Psoas muscle (tissue), 8 donors: Measurements from ENCODE around the gene MIGA1. TPM values are rescaled to one million over a fixed set of nuclear protein-coding genes. Genes with fewer than 3 reads are reported as not detected.

Experiments
- ATAC-seq, 4 donors: fragments of 200-7000 bp; cut with Tn5 transposase; one replicate each; pipeline ENCODE4 v1.9.1; 2020; ENCODE audit warnings: moderate library complexity in 3 of 4, mild to moderate bottlenecking in 2 of 4
- DNase-seq, 2 donors: peaks; one replicate each; pipeline ENCODE4 v3.0.0-alpha.2; 2020
- H3K27ac ChIP-seq: fragments of 200-600 bp; one replicate; pipeline ENCODE4 v1.8.0; 2022
- H3K27me3 ChIP-seq, 3 donors: fragments of 200-600 bp in 1 of 3; one replicate each; pipeline versions ENCODE4 v1.6.1 to v1.8.0; 2013 to 2022; ENCODE audit warnings: low read length in 2 of 3, mild to moderate bottlenecking in 2 of 3, moderate library complexity in 1 of 3; ENCODE audit not compliant: insufficient read depth in 3 of 3
- H3K36me3 ChIP-seq, 2 donors: fragments of 200-600 bp in 1 of 2; one replicate each; pipeline versions ENCODE4 v1.6.1 to v1.8.0; 2013 to 2022; ENCODE audit warnings: low read depth in 1 of 2, mild to moderate bottlenecking in 1 of 2, moderate library complexity in 1 of 2; ENCODE audit not compliant: insufficient read depth in 1 of 2
- H3K4me1 ChIP-seq: fragments of 200-600 bp; one replicate; pipeline ENCODE4 v1.8.0; 2022
- H3K4me3 ChIP-seq: fragments of 200-600 bp; one replicate; pipeline ENCODE4 v1.8.0; 2022; ENCODE audit warnings: mild to moderate bottlenecking
- H3K9me3 ChIP-seq: fragments of 200-600 bp; one replicate; pipeline ENCODE4 v1.8.0; 2022
- WGBS, 3 donors: extraction: QIAGEN DNeasy Blood & Tissue Kit; methylation state at CpG; one replicate each; pipeline versions ENCODE4 v1.1.6 to v1.1.7; 2013; 5-methylcytosine and 5-hydroxymethylcytosine counted together
- intact Hi-C, 2 donors: fragments of 100-400 bp; cut with DNase I; formaldehyde crosslinking; loops; one replicate each; pipeline versions ENCODE4 v1.11.0 to v1.14.2; 2022
- polyA plus RNA-seq, 3 donors: library from polyadenylated mRNA; stranded (reverse); fragments of 200-250 nt; gene quantifications; one replicate each; pipeline ENCODE4 v1.2.3, GENCODE V29; 2013
- total RNA-seq, 4 donors: library from RNA; stranded (reverse); fragmentation: NEBNext Ultra II Directional in 2 of 4; extraction: Animal tissue kit (Norgen Biotek cat#: 25700) in 2 of 4; gene quantifications; one replicate each; pipeline versions ENCODE4 v1.2.1 to v1.2.4, GENCODE V29; 2021 to 2023
- TF ChIP-seq, protein P1 (sequence below): fragments of 200-600 bp; IDR thresholded peaks from one replicate; pipeline ENCODE4 v1.8.0; 2022; ENCODE audit warnings: antibody characterized with exemption
- donor health status: healthy with polysubstance abuse.
- donor health status: DM: no; HTN: no; CAD: no; lungs with moderate emphysema.
- donor health status: Bipolar disorder and iron deficiency.
- donor health status: healthy.
- donor health status: DM: yes; HTN: yes; CAD: no.
- donor health status: DM: no; HTN: no; CAD: no.
- donor health status: DM: no; HTN: no; CAD: no.
- donor health status: DM: yes; HTN: yes; CAD: no.

Gene MIGA1
- total and polyA plus RNA-seq, 7 donors = 5.0 to 19.3 (median 11.9) TPM

GRCh38 chr1:77757603-77758002 lies 21.8 kb upstream of the MIGA1 start:
- DNase-seq (no peak), ATAC-seq (no peak)
- Histone ChIP-seq H3K27me3 (no peaks in the 10 kb centered on the region), H3K9me3 (no peaks in the 10 kb centered on the region), H3K36me3 (no peaks in the 10 kb centered on the region), H3K4me1 (peaks cover 38% of the 10 kb centered on the region), H3K27ac (no peak overlapping the region), H3K4me3 (peak overlapping the region; percentile 80)
- TF ChIP-seq, protein P1, sequence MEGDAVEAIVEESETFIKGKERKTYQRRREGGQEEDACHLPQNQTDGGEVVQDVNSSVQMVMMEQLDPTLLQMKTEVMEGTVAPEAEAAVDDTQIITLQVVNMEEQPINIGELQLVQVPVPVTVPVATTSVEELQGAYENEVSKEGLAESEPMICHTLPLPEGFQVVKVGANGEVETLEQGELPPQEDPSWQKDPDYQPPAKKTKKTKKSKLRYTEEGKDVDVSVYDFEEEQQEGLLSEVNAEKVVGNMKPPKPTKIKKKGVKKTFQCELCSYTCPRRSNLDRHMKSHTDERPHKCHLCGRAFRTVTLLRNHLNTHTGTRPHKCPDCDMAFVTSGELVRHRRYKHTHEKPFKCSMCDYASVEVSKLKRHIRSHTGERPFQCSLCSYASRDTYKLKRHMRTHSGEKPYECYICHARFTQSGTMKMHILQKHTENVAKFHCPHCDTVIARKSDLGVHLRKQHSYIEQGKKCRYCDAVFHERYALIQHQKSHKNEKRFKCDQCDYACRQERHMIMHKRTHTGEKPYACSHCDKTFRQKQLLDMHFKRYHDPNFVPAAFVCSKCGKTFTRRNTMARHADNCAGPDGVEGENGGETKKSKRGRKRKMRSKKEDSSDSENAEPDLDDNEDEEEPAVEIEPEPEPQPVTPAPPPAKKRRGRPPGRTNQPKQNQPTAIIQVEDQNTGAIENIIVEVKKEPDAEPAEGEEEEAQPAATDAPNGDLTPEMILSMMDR = no peak
- intact Hi-C loops = loop anchor here in 1 of 2 donors (2.0 kb wide), 1 partner anchor 21 kb away; the partner anchor contains the start of gene MIGA1
- WGBS, 3 donors = 25 to 44% (median 37%) methylated on average over 2 of the region's 2 CpGs

GRCh38 chr1:77759071-77760028 lies 20.1 kb upstream of the MIGA1 start, which contains the start of gene USP33:
Gene USP33 (minus strand): TSS chr1:77759852. CDS start chr1:77741697, 18,155 bp downstream.
- H3K27ac ChIP-seq = peak within 1 kb of the TSS; percentile 87
- intact Hi-C loops = loop anchor here in 1 of 2 donors (2.0 kb wide), 1 partner anchor 19 kb away; the partner anchor contains the start of gene MIGA1
- TF ChIP-seq, protein P1 = no peak
- ATAC-seq (peak; percentile 98 to 99 (median 98)), DNase-seq (peak; percentile 89 to 93)
- peak within 1 kb of the TSS; percentile 80 for H3K4me3 ChIP-seq
- peaks cover 31% of the 10 kb centered on the region for H3K4me1 ChIP-seq
- 0 to 1% (median 1%) methylated on average over 62 to 79 of the region's 79 CpGs for WGBS, 3 donors
- H3K36me3 ChIP-seq = no peaks in the 10 kb centered on the region
- H3K27me3 ChIP-seq = no peaks in the 10 kb centered on the region
- no peaks in the 10 kb centered on the region for H3K9me3 ChIP-seq

DNA sequence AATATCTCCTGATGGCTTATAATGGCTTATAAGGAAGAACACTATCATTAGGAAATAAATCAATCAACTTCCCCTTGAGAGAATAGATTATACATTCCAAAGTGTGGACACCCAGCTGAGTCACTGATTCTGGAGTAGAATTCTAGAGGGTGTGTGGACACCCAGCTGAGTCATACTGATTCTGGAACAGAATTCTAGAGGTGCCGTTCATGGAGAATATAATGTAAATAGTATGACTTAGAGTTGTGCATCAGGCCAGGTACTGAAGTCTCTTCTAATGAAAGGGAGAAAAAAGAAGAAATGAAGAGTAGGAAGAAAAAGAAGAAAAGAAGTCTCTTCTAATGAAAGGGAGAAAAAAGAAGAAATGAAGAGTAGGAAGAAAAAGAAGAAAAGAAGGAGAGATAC lies 17.4 kb upstream of the MIGA1 start:
- intact Hi-C loops = no loop called here
- WGBS, 3 donors = 63 to 89% (median 67%) methylated on average over 1 of the region's 1 CpG
- no peak for ATAC-seq

GRCh38 chr1:77768006-77768405 lies 11.4 kb upstream of the MIGA1 start:
- Histone ChIP-seq H3K9me3 (no peaks in the 10 kb centered on the region), H3K36me3 (no peaks in the 10 kb centered on the region), H3K27ac (no peak overlapping the region), H3K4me3 (no peak overlapping the region), H3K4me1 (no peaks in the 10 kb centered on the region), H3K27me3 (no peaks in the 10 kb centered on the region)
- 72 to 95% (median 94%) methylated on average over 4 of the region's 4 CpGs for WGBS, 3 donors
- TF ChIP-seq, protein P1 = no peak
- ATAC-seq (no peak), DNase-seq (no peak)
- intact Hi-C loops = no loop called here

More for the DNA sequence above, 17.4 kb upstream of the MIGA1 start:
- no peak for DNase-seq
- Histone ChIP-seq H3K27ac (no peak overlapping the region), H3K36me3 (no peaks in the 10 kb centered on the region), H3K9me3 (no peaks in the 10 kb centered on the region), H3K4me1 (peaks cover 12% of the 10 kb centered on the region), H3K27me3 (no peaks in the 10 kb centered on the region), H3K4me3 (no peak overlapping the region)
- TF ChIP-seq, protein P1 = no peak
